HAP-1 (cell line): Measurements from ENCODE around the gene RPL38.

Source experiments
- DNase-seq, 2 experiments: peaks; one replicate each; pipeline ENCODE4 v3.0.0-alpha.2; 2016 to 2020; ENCODE audit warnings: low spot score in 2 of 2
- H3K27me3 ChIP-seq: fragments of 250-450 bp; sonication (Bioruptor Pico); 2 replicates; pipeline ENCODE4 v1.5.1; 2020; ENCODE audit warnings: low read depth, mild to moderate bottlenecking, moderate library complexity
- H3K36me3 ChIP-seq: fragments of 250-450 bp; sonication (Bioruptor Pico); replicated peaks from 2 replicates; pipeline ENCODE4 v1.5.1; 2020; ENCODE audit warnings: mild to moderate bottlenecking
- H3K4me1 ChIP-seq: fragments of 250-450 bp; sonication (Bioruptor Pico); 2 replicates; pipeline ENCODE4 v1.5.1; 2020; ENCODE audit warnings: mild to moderate bottlenecking
- H3K4me3 ChIP-seq: fragments of 250-450 bp; sonication (Bioruptor Pico); 2 replicates; pipeline ENCODE4 v1.5.1; 2020; ENCODE audit warnings: mild to moderate bottlenecking, moderate library complexity
- H3K9me3 ChIP-seq: fragments of 250-450 bp; sonication (Bioruptor Pico); 2 replicates; pipeline ENCODE4 v1.5.1; 2020; ENCODE audit warnings: mild to moderate bottlenecking, moderate library complexity
- in situ Hi-C: fragments of 300-500 bp; cut with MboI; formaldehyde crosslinking; loops from 3 replicates; pipeline ENCODE4 v1.14.3; 2020; ENCODE audit warnings: low sequenced_read_pairs, inconsistent platforms, mixed read lengths

The RPL38 gene

DNA sequence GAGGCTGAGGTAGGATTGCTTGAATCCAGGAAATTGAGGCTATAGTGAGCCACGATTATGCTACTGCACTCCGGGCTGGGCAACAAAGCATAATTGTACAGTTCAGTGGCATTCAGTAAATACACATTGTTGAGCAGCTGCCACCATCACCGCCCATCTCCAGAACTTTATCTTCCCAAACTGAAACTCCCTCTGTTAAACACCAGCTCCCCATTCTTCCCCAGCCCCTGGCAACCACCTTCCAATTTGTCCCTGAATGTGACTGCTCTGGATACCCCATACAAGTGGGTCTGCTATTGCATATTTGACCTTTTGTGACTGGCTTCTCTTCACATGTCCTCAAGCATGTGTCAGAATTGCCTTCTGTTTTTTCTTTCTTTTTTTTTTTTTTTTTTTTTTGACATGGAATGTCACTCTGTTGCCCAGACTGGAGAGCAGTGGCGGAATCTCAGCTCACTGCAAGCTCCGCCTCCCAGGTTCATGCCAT, 2.9 kb downstream of the RPL38 start:
- Histone ChIP-seq H3K36me3 (peaks cover 73% of the 10 kb centered on the region), H3K4me3 (peak overlapping the region; percentile 99; the same call in 1 of the 2 replicates), H3K9me3 (no peaks in the 10 kb centered on the region), H3K4me1 (peaks cover 40% of the 10 kb centered on the region), H3K27me3 (peaks cover 14% of the 10 kb centered on the region; the same call in 1 of the 2 replicates)
- peak in 1 of 2 experiments; percentile 25 for DNase-seq
- in situ Hi-C loops = loop anchor here (25.0 kb wide), 1 partner anchor 944 kb away; the partner anchor contains the start of gene CPSF4L

DNA sequence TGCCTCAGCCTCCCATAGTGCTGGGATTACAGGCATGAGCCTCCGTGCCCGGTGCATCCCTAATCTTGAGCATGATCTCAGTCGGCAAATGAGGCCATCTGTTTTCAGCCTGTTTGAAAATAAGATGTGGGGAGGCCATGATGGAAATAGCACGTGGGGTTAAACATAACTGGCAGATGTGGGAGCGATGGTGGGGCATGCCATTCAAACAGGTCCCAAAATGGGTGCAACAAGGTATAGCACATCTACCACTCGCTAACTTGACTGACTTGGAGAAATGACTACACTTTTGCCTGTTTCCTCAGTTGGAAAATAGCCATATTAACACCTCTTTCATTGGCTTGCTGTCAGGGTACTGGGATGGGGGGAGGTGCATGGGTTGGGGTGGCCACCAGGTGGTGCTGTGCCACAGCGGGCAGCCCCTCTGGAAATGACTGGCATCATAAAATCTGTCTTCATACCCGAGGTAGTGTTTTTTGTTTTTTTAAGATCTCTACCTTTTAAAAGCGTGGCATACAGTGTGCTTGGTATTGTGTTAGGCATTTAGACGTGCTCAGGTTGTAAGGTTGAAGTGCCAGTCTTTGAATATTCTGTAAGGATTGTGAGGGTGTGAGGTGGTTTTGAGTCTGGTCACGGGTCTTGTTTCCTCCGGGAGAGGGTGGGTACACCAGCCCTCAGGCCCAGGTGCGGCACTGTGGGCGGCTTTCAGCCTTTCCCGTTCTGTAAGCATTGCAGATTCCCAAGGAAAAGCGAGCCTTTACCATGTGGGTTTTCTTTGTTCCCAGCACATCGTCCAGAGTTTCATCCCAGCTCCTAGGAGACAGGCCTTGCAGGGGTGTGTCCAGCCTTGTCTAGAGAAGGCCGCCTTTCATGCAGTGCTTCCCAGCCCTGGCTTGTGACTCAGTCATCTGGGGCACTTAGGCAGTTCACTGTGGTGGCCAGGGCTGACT, 7.0 kb downstream of the RPL38 start:
- in situ Hi-C loops = loop anchor here (25.0 kb wide), 1 partner anchor 948 kb away; the partner anchor contains the start of gene CPSF4L
- Histone ChIP-seq H3K4me3 (no peak overlapping the region), H3K27me3 (no peaks in the 10 kb centered on the region), H3K36me3 (peaks cover 55% of the 10 kb centered on the region), H3K9me3 (no peaks in the 10 kb centered on the region), H3K4me1 (peaks cover 47% of the 10 kb centered on the region)
- DNase-seq = peak; percentile 49 to 84

DNA sequence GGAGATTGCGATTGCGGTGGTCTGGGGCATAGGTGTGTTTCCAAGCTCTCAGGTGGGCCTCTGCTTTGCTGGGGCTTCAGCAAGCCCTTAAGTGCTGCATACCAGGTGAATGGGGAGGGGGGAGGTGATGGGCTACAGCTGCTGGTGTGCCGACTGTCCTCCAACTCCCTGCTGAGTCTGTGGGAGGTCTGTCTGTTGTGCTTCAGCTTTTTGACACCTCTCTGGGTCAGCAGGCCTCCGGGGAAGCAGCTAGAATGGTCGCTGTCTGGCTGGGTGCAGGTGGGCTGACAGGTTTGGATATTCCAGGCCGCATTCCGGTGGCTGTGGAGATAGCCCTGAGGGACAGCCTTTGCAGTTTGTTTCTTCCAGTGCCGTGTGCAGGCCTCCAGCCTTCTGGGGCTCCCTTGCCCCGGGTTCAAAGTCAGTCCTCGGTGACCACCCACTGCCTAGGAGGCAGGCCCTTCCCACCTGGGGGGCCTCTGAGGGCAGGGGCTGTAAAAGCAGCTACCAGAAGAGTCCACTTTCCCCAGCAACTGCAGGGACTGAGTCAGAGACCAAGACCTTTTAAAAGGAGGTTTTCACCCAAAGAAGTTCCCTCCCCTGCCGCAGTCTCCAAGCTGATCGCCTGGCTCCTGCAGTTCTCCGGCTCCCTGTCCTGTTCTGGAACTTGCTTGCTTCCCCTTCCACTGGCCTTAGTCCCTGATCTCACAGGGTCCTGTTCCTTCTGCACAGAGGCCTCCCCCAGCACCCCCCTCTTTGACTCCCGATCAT, 7.8 kb downstream of the RPL38 start:
- Histone ChIP-seq H3K4me3 (peak overlapping the region; percentile 61), H3K27me3 (no peaks in the 10 kb centered on the region), H3K4me1 (peaks cover 40% of the 10 kb centered on the region), H3K36me3 (peaks cover 46% of the 10 kb centered on the region), H3K9me3 (no peaks in the 10 kb centered on the region)
- peak; percentile 27 to 60 for DNase-seq
- in situ Hi-C loops = loop anchor here (25.0 kb wide), 1 partner anchor 949 kb away; the partner anchor contains the start of gene CPSF4L

DNA sequence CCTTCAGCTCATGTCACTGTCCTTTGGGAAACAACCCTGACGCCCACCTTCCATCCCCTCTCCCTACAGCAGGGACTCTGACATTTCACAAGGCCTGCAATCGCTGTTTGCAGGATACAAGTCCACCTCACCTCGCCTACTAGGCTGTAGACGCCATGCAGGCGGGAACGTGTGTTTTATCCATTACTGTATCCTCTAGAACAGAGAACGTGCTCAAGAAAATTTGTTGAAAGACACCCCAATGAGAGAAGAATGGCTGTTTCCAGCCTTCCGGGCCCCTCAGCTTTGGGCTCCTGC, 8.4 kb downstream of the RPL38 start:
- peak in 1 of 2 experiments; percentile 8 for DNase-seq
- in situ Hi-C loops = loop anchor here (25.0 kb wide), 1 partner anchor 950 kb away; the partner anchor contains the start of gene CPSF4L
- H3K4me3 ChIP-seq = peak overlapping the region; percentile 61

DNA sequence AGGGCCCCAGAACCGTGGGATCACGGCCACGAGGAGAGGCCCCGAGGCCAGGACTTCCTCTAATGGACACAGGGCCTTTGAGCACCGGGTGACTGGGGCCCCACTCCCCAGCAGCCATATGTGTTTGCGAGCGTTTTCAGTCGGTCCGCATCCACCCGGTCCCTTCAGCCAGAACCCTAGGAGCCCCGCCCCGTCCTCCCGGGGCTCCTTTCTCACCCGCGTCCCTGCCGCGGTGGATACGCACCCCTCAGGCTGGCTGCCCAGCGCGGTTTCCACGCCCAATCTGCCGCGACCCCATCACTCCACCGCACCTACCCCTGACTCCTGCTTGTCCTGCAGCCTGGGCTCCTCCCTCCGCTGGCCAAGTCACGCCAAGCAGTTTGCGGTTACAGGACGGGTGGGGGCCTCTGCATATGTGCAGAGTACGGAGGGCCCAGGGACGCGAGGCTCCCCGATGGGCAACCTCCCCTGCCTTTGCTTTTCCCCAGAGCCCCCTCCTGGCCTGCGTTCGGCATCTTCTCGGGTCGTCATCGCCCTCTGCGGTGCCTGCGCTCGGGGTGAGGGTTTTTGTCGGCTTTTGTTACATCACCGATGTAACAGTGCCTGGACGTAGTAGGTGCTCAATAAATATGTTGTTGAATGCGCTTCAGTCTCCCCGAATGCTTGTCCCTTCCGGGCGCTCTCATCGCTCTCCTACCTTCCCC, 8.9 kb downstream of the RPL38 start:
- Histone ChIP-seq H3K4me1 (peaks cover 32% of the 10 kb centered on the region), H3K4me3 (peak overlapping the region; percentile 61), H3K27me3 (no peaks in the 10 kb centered on the region), H3K36me3 (peaks cover 41% of the 10 kb centered on the region), H3K9me3 (no peaks in the 10 kb centered on the region)
- in situ Hi-C loops = loop anchor here (25.0 kb wide), 1 partner anchor 950 kb away; the partner anchor contains the start of gene CPSF4L
- DNase-seq = peak; percentile 19 to 65

More for the DNA sequence above, 8.4 kb downstream of the RPL38 start:
- peaks cover 37% of the 10 kb centered on the region for H3K4me1 ChIP-seq
- no peaks in the 10 kb centered on the region for H3K9me3 ChIP-seq
- peaks cover 43% of the 10 kb centered on the region for H3K36me3 ChIP-seq
- no peaks in the 10 kb centered on the region for H3K27me3 ChIP-seq

DNA sequence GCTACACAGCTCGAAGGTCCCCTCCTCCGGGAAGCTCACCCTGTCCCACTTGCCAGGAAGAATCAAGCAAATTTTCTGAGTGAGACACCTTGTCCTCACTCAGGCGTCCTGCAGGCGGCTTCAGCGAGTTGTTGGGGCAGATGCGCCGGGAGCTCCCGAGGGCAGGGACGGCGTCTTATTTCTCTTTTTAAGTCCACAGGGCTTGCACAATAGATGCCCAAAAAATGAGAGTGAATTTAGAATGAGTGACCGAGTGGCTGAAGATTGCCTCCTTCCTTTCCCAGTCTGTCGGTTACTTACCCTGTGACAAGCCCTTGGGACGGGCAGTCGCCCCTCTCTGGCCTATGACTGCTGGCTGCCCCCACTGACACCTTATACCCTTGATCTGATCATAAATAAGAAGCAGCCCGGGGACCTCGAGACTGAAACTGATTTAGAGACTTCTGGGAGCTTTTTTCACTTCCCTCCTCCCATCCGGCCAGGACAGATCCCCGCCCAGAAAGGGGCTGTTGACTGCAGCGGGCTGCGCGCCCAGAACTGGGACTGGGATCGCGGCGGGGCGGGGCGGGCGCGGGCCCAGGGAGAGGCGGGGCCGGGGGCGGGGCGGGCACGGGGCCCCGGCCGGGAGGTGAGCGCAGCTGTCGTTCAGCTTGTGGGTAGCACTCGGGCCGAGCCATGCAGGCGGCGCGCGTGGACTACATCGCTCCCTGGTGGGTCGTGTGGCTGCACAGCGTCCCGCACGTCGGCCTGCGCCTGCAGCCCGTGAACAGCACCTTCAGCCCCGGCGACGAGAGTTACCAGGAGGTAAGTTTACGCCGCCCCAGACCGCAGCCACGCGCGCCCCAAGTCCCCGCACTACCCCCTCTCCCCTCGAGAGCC, 9.7 kb downstream of the RPL38 start, which contains the start of gene TTYH2:
TSS of gene TTYH2 (plus strand) at position 659 of the 879 bp plus-strand sequence. CDS start at position 676, 17 bp downstream.
- peak within 1 kb of the TSS; percentile 61 for H3K4me3 ChIP-seq
- no peaks in the 10 kb centered on the region for H3K27me3 ChIP-seq
- H3K9me3 ChIP-seq = no peaks in the 10 kb centered on the region
- H3K4me1 ChIP-seq = peaks cover 29% of the 10 kb centered on the region
- peaks cover 33% of the 10 kb centered on the region for H3K36me3 ChIP-seq
- peak; percentile 89 to 94 for DNase-seq
- in situ Hi-C loops = loop anchor here (25.0 kb wide), 1 partner anchor 951 kb away; the partner anchor contains the start of gene CPSF4L

DNA sequence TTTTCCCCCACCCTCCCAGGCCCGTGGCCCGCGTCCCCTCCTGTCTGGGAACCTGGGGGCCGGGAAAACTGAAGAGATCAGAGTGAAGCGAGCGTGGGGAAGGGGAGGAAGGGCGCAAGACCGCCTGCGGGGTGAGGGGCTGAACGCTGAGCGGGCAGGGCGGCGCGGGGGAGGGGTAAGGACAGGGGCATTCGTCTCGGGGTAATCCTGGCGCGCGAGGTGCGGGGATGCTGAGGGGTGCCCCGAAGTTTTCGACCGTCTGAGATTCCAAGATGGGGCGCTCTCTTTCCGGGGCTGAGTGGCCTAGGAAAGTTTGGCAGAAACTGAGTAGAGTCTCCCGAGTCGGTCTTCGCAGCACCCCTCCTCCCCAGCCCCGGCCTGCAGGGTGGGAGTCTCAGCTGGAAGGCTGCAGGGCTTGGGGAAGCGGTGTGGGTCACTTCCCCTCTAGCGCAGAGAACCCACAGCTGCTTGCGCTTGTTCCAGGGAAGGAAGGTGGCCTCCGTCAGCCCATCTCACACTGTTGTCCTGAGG, 10.4 kb downstream of the RPL38 start:
- peak in 1 of 2 experiments; percentile 50 for DNase-seq
- in situ Hi-C loops = loop anchor here (25.0 kb wide), 1 partner anchor 952 kb away; the partner anchor contains the start of gene CPSF4L
- H3K4me1 ChIP-seq = peaks cover 29% of the 10 kb centered on the region
- peak overlapping the region; percentile 61 for H3K4me3 ChIP-seq
- H3K36me3 ChIP-seq = peaks cover 25% of the 10 kb centered on the region
- H3K9me3 ChIP-seq = no peaks in the 10 kb centered on the region
- H3K27me3 ChIP-seq = no peaks in the 10 kb centered on the region

DNA sequence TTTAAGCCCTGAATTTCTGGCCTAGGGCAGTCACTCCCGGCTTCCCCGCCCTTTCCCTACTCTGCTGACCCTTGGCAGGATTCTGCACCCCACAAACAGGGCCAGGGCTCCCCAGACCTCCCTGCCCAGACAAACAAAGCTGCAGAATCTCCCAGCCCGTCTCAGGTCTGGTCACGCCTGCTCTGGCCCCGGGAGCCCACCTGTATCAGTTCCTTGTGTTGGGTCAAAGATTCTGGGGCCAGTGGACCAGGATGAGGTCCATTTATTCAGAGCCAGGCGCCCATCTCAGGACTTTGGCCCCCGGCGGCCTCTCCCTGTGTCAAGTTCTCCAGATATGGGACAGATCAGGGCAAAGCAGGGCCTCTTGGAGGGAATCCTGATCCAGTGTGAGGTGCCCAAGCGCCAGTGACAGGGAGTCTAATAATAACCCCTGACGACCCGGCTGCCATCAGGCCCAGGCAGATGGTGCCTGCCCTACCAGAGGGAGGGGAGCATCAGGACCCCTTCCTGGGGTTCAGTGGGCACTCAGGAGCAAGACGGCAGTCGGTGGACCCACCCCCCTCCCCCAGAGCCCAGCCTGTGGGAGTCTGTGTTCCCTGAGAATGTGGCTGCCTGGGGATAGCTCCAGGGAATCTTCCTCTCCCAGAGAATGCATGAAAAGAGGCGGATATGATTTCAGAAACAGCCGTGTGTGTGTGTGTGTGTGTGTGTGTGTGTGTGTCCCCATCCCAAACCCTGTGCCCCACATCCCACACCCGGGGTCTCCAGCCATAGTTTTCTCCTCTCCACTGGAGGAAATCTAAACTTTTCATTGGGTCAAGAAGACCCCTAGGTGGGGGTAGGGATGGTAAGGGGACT, 11.2 kb downstream of the RPL38 start:
- no peak for DNase-seq
- Histone ChIP-seq H3K4me1 (peaks cover 29% of the 10 kb centered on the region), H3K4me3 (peak overlapping the region; percentile 61), H3K27me3 (no peaks in the 10 kb centered on the region), H3K36me3 (peaks cover 18% of the 10 kb centered on the region), H3K9me3 (no peaks in the 10 kb centered on the region)
- in situ Hi-C loops = loop anchor here (25.0 kb wide), 1 partner anchor 952 kb away; the partner anchor contains the start of gene CPSF4L

DNA sequence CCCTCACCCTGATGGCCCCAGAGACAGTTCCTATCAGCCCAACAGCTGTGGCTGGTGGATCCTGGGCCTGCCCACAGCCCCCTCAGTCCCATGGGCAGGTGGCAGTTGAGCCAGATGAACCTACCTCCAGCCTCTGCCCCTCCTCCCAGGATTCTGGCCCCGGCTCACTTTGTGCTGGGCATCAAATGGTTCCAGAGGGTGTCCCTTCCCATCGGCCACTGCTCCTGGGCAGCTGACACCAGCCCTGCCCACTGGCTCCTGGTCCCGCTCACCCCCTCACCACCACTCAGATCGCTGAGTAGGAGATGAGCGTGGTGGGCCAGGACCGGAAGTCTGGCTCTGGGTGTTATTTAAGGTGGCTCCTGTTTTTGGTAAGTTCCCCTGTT, 11.9 kb downstream of the RPL38 start:
- DNase-seq = no peak
- no peak overlapping the region for H3K4me3 ChIP-seq
- no peaks in the 10 kb centered on the region for H3K9me3 ChIP-seq
- peaks cover 13% of the 10 kb centered on the region for H3K36me3 ChIP-seq
- H3K27me3 ChIP-seq = no peaks in the 10 kb centered on the region
- in situ Hi-C loops = loop anchor here (25.0 kb wide), 1 partner anchor 953 kb away; the partner anchor contains the start of gene CPSF4L
- peaks cover 25% of the 10 kb centered on the region for H3K4me1 ChIP-seq

DNA sequence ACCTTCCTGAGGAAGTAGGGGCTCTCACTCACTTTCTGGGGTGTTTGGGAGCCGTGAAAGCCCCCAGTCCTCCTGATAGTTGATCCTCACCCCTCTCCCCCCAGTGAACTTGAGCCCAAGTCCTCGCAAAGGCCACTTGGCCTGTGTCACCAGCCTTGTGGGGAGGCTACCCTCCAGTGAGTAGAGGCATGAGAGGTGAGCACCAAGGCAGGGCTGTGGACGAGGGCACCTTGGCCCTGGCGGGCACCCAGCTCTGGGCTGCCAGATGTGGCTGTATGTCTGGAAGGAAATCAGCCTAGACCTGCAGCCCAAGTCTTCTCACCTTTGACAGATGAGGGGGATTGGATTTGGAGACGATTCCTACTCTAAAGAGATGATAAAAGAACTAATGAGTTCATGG, 13.0 kb downstream of the RPL38 start:
- no peak overlapping the region for H3K4me3 ChIP-seq
- in situ Hi-C loops = loop anchor here (25.0 kb wide), 1 partner anchor 954 kb away; the partner anchor contains the start of gene CPSF4L
- no peaks in the 10 kb centered on the region for H3K9me3 ChIP-seq
- DNase-seq = no peak
- H3K36me3 ChIP-seq = peaks cover 4% of the 10 kb centered on the region; the same call in 1 of the 2 replicates
- no peaks in the 10 kb centered on the region for H3K27me3 ChIP-seq
- H3K4me1 ChIP-seq = peaks cover 16% of the 10 kb centered on the region
